NCI-H1694 treated with DMSO at 0.1 percent for 48 hours (cell line): Measurements from ENCODE around the gene C1QA.

ENCODE experiments used
- DNase-seq: peaks from one replicate; lab custom pipeline; 2025; lab: John Stamatoyannopoulos, UW

The C1QA gene

GRCh38 chr1:22612671-22613571, 23.5 kb upstream of the C1QA start:
- DNase-seq: no peak

- no peak for DNase-seq
Observed at GRCh38 chr1:22613572-22613918, 22.9 kb upstream of the C1QA start.

- no peak for DNase-seq
Observed at GRCh38 chr1:22613951-22614350, 22.5 kb upstream of the C1QA start.

GRCh38 chr1:22615886-22616285, 20.5 kb upstream of the C1QA start:
- no peak for DNase-seq

GRCh38 chr1:22616571-22616970, 19.9 kb upstream of the C1QA start:
- no peak for DNase-seq

- no peak for DNase-seq
Observed at GRCh38 chr1:22618056-22618455, 18.4 kb upstream of the C1QA start.

- no peak for DNase-seq
Observed at GRCh38 chr1:22619252-22619651, 17.2 kb upstream of the C1QA start.

- DNase-seq: no peak
Observed at GRCh38 chr1:22619798-22620197, 16.6 kb upstream of the C1QA start.

- no peak for DNase-seq
Observed at GRCh38 chr1:22621761-22622160, 14.7 kb upstream of the C1QA start.

GRCh38 chr1:22625262-22625925, 11.0 kb upstream of the C1QA start:
- no peak for DNase-seq

GRCh38 chr1:22626237-22627157, 9.9 kb upstream of the C1QA start:
- no peak for DNase-seq

GRCh38 chr1:22627331-22627730, 9.1 kb upstream of the C1QA start:
- no peak for DNase-seq

GRCh38 chr1:22628698-22629444, 7.6 kb upstream of the C1QA start:
- DNase-seq: no peak

GRCh38 chr1:22629886-22630285, 6.5 kb upstream of the C1QA start:
- DNase-seq: no peak

GRCh38 chr1:22633697-22634463, 2.5 kb upstream of the C1QA start:
- no peak for DNase-seq

- no peak for DNase-seq
Observed at GRCh38 chr1:22635436-22635835, 992 bp upstream of the C1QA start.

- no peak for DNase-seq
Observed at GRCh38 chr1:22636927-22637326, 499 bp downstream of the C1QA start.

GRCh38 chr1:22637907-22638445, 1.5 kb downstream of the C1QA start:
- no peak for DNase-seq

GRCh38 chr1:22638476-22639234, 2.2 kb downstream of the C1QA start:
- DNase-seq: no peak

- no peak for DNase-seq
Observed at GRCh38 chr1:22639286-22639685, 2.9 kb downstream of the C1QA start.
